NOMO-1 (cell line): ENCODE results near the gene ANG.
"Not testable (repeated sequence)": the region's sequence is repeated elsewhere in the genome, so short reads cannot be mapped to it uniquely, and the experiment has no call there.

ENCODE experiments used
- DNase-seq, 2 experiments: peaks; one replicate each; lab custom pipeline; 2025; ENCODE audit not compliant: unreplicated experiment in 2 of 2; lab: John Stamatoyannopoulos, UW

ANG gene

GRCh38 chr14:20688167-20688839 is at the start of gene ANG:
Gene ANG (plus strand): TSS chr14:20688764. CDS start chr14:20693565, 4,801 bp downstream.
- DNase-seq: no peak

- DNase-seq: no peak
These were observed 47.0 kb upstream of the ANG start, which contains the start of gene OR6S1 for GRCh38 chr14:20641591-20641990. Gene OR6S1 (minus strand): TSS chr14:20641691. CDS start chr14:20641691, 0 bp downstream.

GRCh38 chr14:20642182-20642581 is 46.4 kb upstream of the ANG start:
- DNase-seq: no peak

GRCh38 chr14:20642755-20643154 is 45.8 kb upstream of the ANG start:
- not testable (repeated sequence) for DNase-seq

- no peak for DNase-seq
These were observed 44.0 kb upstream of the ANG start for GRCh38 chr14:20644520-20644919.

GRCh38 chr14:20645481-20645880 is 43.1 kb upstream of the ANG start:
- DNase-seq: no peak

- no peak for DNase-seq
These were observed 35.3 kb upstream of the ANG start for GRCh38 chr14:20652996-20653975.

- DNase-seq: no peak
These were observed 32.7 kb upstream of the ANG start for GRCh38 chr14:20655851-20656250.

- no peak for DNase-seq
These were observed 32.3 kb upstream of the ANG start for GRCh38 chr14:20656274-20656673.

GRCh38 chr14:20657216-20658211 is 31.1 kb upstream of the ANG start:
- DNase-seq: no peak

- no peak for DNase-seq
These were observed 30.3 kb upstream of the ANG start for GRCh38 chr14:20658246-20658645.

- DNase-seq: no peak
These were observed 29.2 kb upstream of the ANG start for GRCh38 chr14:20659336-20659735.

- DNase-seq: no peak
These were observed 28.7 kb upstream of the ANG start for GRCh38 chr14:20659813-20660395.

- DNase-seq: no peak
These were observed 27.4 kb upstream of the ANG start for GRCh38 chr14:20661197-20661596.

- peak; percentile 68 to 70 for DNase-seq
These were observed 25.4 kb upstream of the ANG start for GRCh38 chr14:20662968-20663732.

- not testable (repeated sequence) for DNase-seq
These were observed 22.1 kb upstream of the ANG start for GRCh38 chr14:20666400-20666961.

- DNase-seq: no peak
These were observed 20.6 kb upstream of the ANG start for GRCh38 chr14:20667957-20668356.

- DNase-seq: no peak
These were observed 19.6 kb upstream of the ANG start for GRCh38 chr14:20668969-20669368.
